ENCODE results near the gene MRC1. TPM values are rescaled to one million over a fixed set of nuclear protein-coding genes. Genes with fewer than 3 reads are reported as not detected.

MRC1 gene
- total RNA-seq, 1 experiment from 2014 or later = 0.05 TPM

DNA sequence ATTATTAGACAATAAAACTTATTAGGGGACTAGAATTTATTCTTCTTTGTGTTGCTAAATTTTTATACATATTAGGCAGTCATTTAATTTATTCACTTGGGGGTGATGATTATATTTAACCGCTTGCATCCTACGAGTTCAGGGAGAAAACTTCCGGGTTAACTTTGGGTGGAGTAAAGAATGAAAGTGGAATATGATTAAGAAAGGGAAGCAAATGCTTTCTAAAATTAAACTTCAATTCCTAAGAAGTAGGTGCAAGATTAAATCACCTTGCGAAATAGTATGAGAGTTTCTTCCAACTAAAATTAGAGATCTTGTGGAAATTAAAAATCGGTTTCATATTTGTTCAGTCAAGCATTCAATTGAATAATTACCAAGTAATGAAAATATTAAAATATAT lies 33.5 kb downstream of the MRC1 start:
- Mint-ChIP-seq H3K9me3 (ENCODE audit: unreplicated experiment) (no peaks in the 10 kb centered on the region), H3K27ac (ENCODE audit: unreplicated experiment) (no peak overlapping the region), H3K4me1 (ENCODE audit: low read depth, unreplicated experiment) (no peaks in the 10 kb centered on the region), H3K36me3 (ENCODE audit: insufficient read depth, unreplicated experiment) (no peaks in the 10 kb centered on the region), H3K27me3 (ENCODE audit: insufficient read depth, unreplicated experiment) (peaks cover 6% of the 10 kb centered on the region), H3K4me3 (ENCODE audit: unreplicated experiment) (no peak overlapping the region)
- no peaks in the 10 kb centered on the region for H3K36me3 ChIP-seq (ENCODE audit: control insufficient read depth, insufficient read depth, low read length)
- H3K4me3 ChIP-seq (ENCODE audit: low read depth, low read length) = no peak overlapping the region
- no peaks in the 10 kb centered on the region for H3K9me3 ChIP-seq
- BruUV-seq (replicated peaks) = no TSS peak
- CTCF ChIA-PET = no interaction called here
- DNase-seq = no peak
- POLR2A ChIA-PET = no interaction called here
- intact Hi-C loops (cut with micrococcal nuclease; ENCODE audit: unreplicated experiment) = no loop called here
- no peaks in the 10 kb centered on the region for H3K4me1 ChIP-seq
- H3K27me3 ChIP-seq (replicated peaks; ENCODE audit: control insufficient read depth, insufficient read depth, low read length) = no peaks in the 10 kb centered on the region
- TF ChIP-seq CTCF (IDR thresholded peaks at IDR 0.05; ENCODE audit: insufficient read depth in 1 of 2, low read depth in 1 of 2, low read length in 1 of 2, severe bottlenecking in 1 of 2, unreplicated experiment in 1 of 2) = no peak

GRCh38 chr10:17847585-17848296 lies 38.6 kb downstream of the MRC1 start:
- no TSS peak for BruUV-seq (replicated peaks)
- no peaks in the 10 kb centered on the region for H3K4me1 Mint-ChIP-seq (ENCODE audit: low read depth, unreplicated experiment)
- H3K27ac Mint-ChIP-seq (ENCODE audit: unreplicated experiment) = no peak overlapping the region
- H3K27me3 Mint-ChIP-seq (ENCODE audit: insufficient read depth, unreplicated experiment) = peaks cover 18% of the 10 kb centered on the region
- intact Hi-C loops (cut with micrococcal nuclease; ENCODE audit: unreplicated experiment) = loop anchor here (1.0 to 2.0 kb wide), 5 partner anchors 240 to 465 kb away; no protein-coding TSS in a partner anchor
- H3K4me3 Mint-ChIP-seq (ENCODE audit: unreplicated experiment) = no peak overlapping the region
- H3K9me3 Mint-ChIP-seq (ENCODE audit: unreplicated experiment) = no peaks in the 10 kb centered on the region
- Histone ChIP-seq H3K9me3 (no peaks in the 10 kb centered on the region), H3K4me3 (ENCODE audit: low read depth, low read length) (no peak overlapping the region), H3K27me3 (replicated peaks; ENCODE audit: control insufficient read depth, insufficient read depth, low read length) (peaks cover 1% of the 10 kb centered on the region; the same call in 1 of the 2 replicates), H3K36me3 (ENCODE audit: control insufficient read depth, insufficient read depth, low read length) (no peaks in the 10 kb centered on the region), H3K4me1 (no peaks in the 10 kb centered on the region)
- CTCF ChIA-PET = interaction anchor here (0.6 to 1.9 kb wide), 4 partner anchors 24 to 369 kb away, joined by 3 to 8 read pairs (median 4); no protein-coding TSS in a partner anchor
- DNase-seq = peak in 1 of 2 experiments; percentile 23
- POLR2A ChIA-PET = no interaction called here
- H3K36me3 Mint-ChIP-seq (ENCODE audit: insufficient read depth, unreplicated experiment) = no peaks in the 10 kb centered on the region
- peak; percentile 47 to 62 for TF ChIP-seq CTCF (IDR thresholded peaks at IDR 0.05; ENCODE audit: insufficient read depth in 1 of 2, low read depth in 1 of 2, low read length in 1 of 2, severe bottlenecking in 1 of 2, unreplicated experiment in 1 of 2)

GRCh38 chr10:17848646-17849045 lies 39.5 kb downstream of the MRC1 start:
- CTCF ChIA-PET = no interaction called here
- Mint-ChIP-seq H3K9me3 (ENCODE audit: unreplicated experiment) (no peaks in the 10 kb centered on the region), H3K4me3 (ENCODE audit: unreplicated experiment) (no peak overlapping the region), H3K27me3 (ENCODE audit: insufficient read depth, unreplicated experiment) (peaks cover 18% of the 10 kb centered on the region), H3K4me1 (ENCODE audit: low read depth, unreplicated experiment) (no peaks in the 10 kb centered on the region), H3K36me3 (ENCODE audit: insufficient read depth, unreplicated experiment) (no peaks in the 10 kb centered on the region), H3K27ac (ENCODE audit: unreplicated experiment) (no peak overlapping the region)
- Histone ChIP-seq H3K27me3 (replicated peaks; ENCODE audit: control insufficient read depth, insufficient read depth, low read length) (peaks cover 1% of the 10 kb centered on the region; the same call in 1 of the 2 replicates), H3K4me1 (no peaks in the 10 kb centered on the region), H3K36me3 (ENCODE audit: control insufficient read depth, insufficient read depth, low read length) (no peaks in the 10 kb centered on the region), H3K4me3 (ENCODE audit: low read depth, low read length) (no peak overlapping the region), H3K9me3 (no peaks in the 10 kb centered on the region)
- POLR2A ChIA-PET = no interaction called here
- TF ChIP-seq CTCF (IDR thresholded peaks at IDR 0.05; ENCODE audit: insufficient read depth in 1 of 2, low read depth in 1 of 2, low read length in 1 of 2, severe bottlenecking in 1 of 2, unreplicated experiment in 1 of 2) = no peak
- no peak for DNase-seq
- intact Hi-C loops (cut with micrococcal nuclease; ENCODE audit: unreplicated experiment) = no loop called here
- no TSS peak for BruUV-seq (replicated peaks)
